Measurements from ENCODE around the gene KCNG2. TPM values are rescaled to one million over a fixed set of nuclear protein-coding genes. Genes with fewer than 3 reads are reported as not detected.

KCNG2 gene
- total RNA-seq, 2 experiments from 2014 or later = not detected

- Histone ChIP-seq H3K79me2 (ENCODE audit: insufficient read depth, low read depth, low read length) (0 out of 2 replicates have a peak, but pooled peaks cover 5% of the 10 kb centered on the region), H3K9me3 (ENCODE audit: low read length) (peaks cover 24% of the 10 kb centered on the region; the same call in 1 of the 2 replicates), H3K4me2 (ENCODE audit: low read length) (no peak overlapping the region), H4K20me1 (ENCODE audit: insufficient read depth, low read length) (no peaks in the 10 kb centered on the region), H3K27ac (ENCODE audit: low read depth, low read length, poor library complexity, severe bottlenecking) (no peak overlapping the region), H2AFZ (ENCODE audit: low read length) (no peak overlapping the region), H3K9me2 (ENCODE audit: insufficient read depth, low read length) (no peaks in the 10 kb centered on the region), H3K4me1 (ENCODE audit: insufficient read depth, low read length, poor library complexity, severe bottlenecking) (no peaks in the 10 kb centered on the region), H3K36me3 (ENCODE audit: insufficient read depth, low read length) (peaks cover 31% of the 10 kb centered on the region), H3K4me3 (ENCODE audit: low read depth, low read length, poor library complexity, severe bottlenecking) (no peak overlapping the region)
- ChIA-PET POLR2A (no interaction called here), CTCF (ENCODE audit: unreplicated experiment) (no interaction called here)
- intact Hi-C loops (cut with micrococcal nuclease; ENCODE audit: unreplicated experiment) = no loop called here
- TF ChIP-seq CTCF (conservative IDR thresholded peaks at IDR 0.05; ENCODE audit: low read length) (no peak), EZH2phosphoT487 (IDR thresholded peaks at IDR 0.05; ENCODE audit: borderline replicate concordance, low read depth, low read length) (no peak)
- no peak for DNase-seq (ENCODE audit: low spot score)
- BruUV-seq (replicated peaks) = no TSS peak
These were observed 130.1 kb downstream of the KCNG2 start for GRCh38 chr18:79927607-79928562.

- no peaks in the 10 kb centered on the region for H3K9me2 ChIP-seq (ENCODE audit: insufficient read depth, low read length)
- intact Hi-C loops (cut with micrococcal nuclease; ENCODE audit: unreplicated experiment) = no loop called here
- no peak for DNase-seq (ENCODE audit: low spot score)
- peaks cover 24% of the 10 kb centered on the region; the same call in 1 of the 2 replicates for H3K9me3 ChIP-seq (ENCODE audit: low read length)
- H3K4me2 ChIP-seq (ENCODE audit: low read length) = no peak overlapping the region
- TF ChIP-seq EZH2phosphoT487 (IDR thresholded peaks at IDR 0.05; ENCODE audit: borderline replicate concordance, low read depth, low read length) (no peak), CTCF (conservative IDR thresholded peaks at IDR 0.05; ENCODE audit: low read length) (no peak)
- H3K4me3 ChIP-seq (ENCODE audit: low read depth, low read length, poor library complexity, severe bottlenecking) = no peak overlapping the region
- H3K27ac ChIP-seq (ENCODE audit: low read depth, low read length, poor library complexity, severe bottlenecking) = no peak overlapping the region
- POLR2A ChIA-PET = no interaction called here
- 0 out of 2 replicates have a peak, but pooled peaks cover 5% of the 10 kb centered on the region for H3K79me2 ChIP-seq (ENCODE audit: insufficient read depth, low read depth, low read length)
- no peaks in the 10 kb centered on the region for H3K4me1 ChIP-seq (ENCODE audit: insufficient read depth, low read length, poor library complexity, severe bottlenecking)
- CTCF ChIA-PET (ENCODE audit: unreplicated experiment) = no interaction called here
- H4K20me1 ChIP-seq (ENCODE audit: insufficient read depth, low read length) = no peaks in the 10 kb centered on the region
- H2AFZ ChIP-seq (ENCODE audit: low read length) = no peak overlapping the region
- H3K36me3 ChIP-seq (ENCODE audit: insufficient read depth, low read length) = peaks cover 35% of the 10 kb centered on the region
- no TSS peak for BruUV-seq (replicated peaks)
These were observed 130.8 kb downstream of the KCNG2 start for GRCh38 chr18:79928563-79928960.

Data from OCI-LY7 (cell line).